GM18907 (cell line): Measurements from ENCODE around the gene COA1.
A peak's percentile ranks its signal among the peaks of the same experiment; 100 is the strongest.
"Not testable (repeated sequence)": the region's sequence is repeated elsewhere in the genome, so short reads cannot be mapped to it uniquely, and the experiment has no call there.

Source experiments
- ATAC-seq: cut with Tn5 transposase; IDR thresholded peaks from one replicate; pipeline ENCODE4 v1.9.1; 2021; ENCODE audit warnings: mild to moderate bottlenecking, moderate library complexity; ENCODE audit not compliant: unreplicated experiment

Gene COA1

GRCh38 chr7:43729214-43729923, at the start of gene COA1:
Gene COA1, minus strand, starts transcription at chr7:43729523. Its CDS starts 80,909 bp downstream, at chr7:43648614.
- peak; percentile 90 for ATAC-seq

GRCh38 chr7:43778293-43779044, 49.1 kb upstream of the COA1 start:
- ATAC-seq: not testable (repeated sequence)

DNA sequence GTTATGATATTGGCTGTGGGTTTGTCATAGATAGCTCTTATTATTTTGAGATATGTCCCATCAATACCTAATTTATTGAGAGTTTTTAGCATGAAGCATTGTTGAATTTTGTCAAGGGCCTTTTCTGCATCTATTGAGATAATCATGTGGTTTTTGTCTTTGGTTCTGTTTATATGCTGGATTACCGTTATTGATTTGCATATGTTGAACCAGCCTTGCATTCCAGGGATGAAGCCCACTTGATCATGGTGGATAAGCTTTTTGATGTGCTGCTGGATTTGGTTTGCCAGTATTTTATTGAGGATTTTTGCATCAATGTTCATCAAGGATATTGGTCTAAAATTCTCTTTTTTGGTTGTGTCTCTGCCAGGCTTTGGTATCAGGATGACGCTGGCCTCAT, 45.9 kb upstream of the COA1 start:
- not testable (repeated sequence) for ATAC-seq

DNA sequence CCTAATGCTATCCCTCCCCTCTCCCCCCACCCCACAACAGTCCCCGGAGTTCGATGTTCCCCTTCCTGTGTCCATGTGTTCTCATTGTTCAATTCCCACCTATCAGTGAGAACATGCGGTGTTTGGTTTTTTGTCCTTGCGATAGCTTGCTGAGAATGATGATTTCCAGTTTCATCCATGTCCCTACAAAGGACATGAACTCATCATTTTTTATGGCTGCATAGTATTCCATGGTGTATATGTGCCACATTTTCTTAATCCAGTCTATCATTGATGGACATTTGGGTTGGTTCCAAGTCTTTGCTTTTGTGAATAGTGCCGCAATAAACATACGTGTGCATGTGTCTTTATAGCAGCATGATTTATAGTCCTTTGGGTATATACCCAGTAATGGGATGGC, 43.9 kb upstream of the COA1 start:
- not testable (repeated sequence) for ATAC-seq

DNA sequence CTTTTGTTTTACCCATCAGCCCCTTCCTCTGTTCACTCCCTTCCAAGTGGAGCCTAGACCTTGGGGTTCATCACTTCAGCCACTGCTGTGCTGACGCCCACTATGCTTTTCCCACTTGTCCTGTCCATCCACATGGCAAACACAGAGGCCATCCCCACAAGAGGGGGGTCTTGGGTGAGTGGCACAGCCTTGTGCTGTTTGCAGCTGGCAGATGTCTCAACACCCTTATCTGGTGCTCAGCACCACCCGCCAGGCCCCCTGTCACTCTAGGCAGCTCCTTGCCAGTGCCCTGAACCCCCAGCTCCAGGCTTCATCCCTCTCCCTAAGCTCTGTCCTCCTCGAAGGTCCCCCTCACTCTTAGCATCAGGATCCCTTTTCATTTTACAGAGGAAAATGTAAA, 42.2 kb upstream of the COA1 start:
- ATAC-seq: no peak

- ATAC-seq: no peak
These were observed 41.8 kb upstream of the COA1 start for GRCh38 chr7:43771128-43771527.

- no peak for ATAC-seq
These were observed 40.6 kb upstream of the COA1 start for GRCh38 chr7:43769791-43770465.

DNA sequence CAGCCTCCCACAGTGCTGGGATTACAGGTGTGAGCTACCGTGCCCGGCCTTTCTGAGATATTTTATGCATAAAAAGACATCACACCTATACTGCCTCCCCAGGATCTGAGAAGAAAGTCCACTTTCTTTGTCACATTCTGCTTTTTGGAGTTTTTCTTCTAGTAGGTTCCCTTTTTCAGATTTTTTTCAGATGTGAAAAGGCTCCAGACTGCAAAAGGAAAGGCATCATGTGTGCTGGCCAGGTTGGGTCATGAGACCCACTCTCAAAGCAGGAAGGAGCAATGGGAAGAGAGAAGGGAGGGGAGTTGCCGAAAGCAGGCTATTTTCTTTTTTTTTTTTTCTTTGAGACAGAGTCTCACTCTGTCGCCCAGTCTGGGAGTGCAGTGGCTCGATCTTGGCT, 40.0 kb upstream of the COA1 start:
- ATAC-seq: no peak

DNA sequence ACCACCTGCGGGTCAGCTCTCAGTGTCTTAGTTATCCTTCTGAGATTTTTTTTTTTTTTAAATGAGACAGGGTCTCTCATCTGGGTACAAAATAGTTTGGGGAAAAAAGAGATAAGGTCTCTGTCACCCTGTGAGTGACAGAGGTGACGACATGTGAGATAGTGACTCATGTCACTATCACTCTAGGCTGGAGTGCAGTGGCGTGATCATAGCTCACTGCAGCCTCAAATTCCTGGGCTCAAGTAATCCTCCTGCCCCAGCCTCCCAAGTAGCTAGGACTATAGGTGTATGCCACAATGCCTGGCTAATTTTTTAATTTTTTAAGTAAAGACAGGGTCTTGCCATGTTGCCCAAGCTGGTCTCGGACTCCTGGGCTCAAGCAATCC, 39.6 kb upstream of the COA1 start:
- no peak for ATAC-seq

GRCh38 chr7:43768201-43768886, 39.0 kb upstream of the COA1 start:
- ATAC-seq: no peak

DNA sequence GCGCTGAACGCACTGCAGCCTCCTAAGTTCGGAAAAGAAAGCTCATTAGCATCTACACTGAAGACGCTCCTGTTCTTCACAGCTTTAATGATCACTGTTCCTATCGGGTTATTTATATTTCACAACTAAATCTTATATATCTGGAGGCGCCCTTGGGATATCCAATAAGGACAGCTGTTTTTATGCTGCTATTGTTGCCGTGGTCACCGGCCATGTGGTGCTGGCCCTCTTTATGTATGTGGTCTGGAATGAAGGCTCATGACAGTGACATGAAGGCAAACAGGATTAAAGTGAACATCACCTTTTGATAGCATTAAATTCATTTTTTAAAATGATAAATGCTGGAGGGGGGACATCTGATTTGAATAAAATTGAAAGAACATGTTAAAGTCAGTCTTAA, 38.0 kb upstream of the COA1 start:
- no peak for ATAC-seq

DNA sequence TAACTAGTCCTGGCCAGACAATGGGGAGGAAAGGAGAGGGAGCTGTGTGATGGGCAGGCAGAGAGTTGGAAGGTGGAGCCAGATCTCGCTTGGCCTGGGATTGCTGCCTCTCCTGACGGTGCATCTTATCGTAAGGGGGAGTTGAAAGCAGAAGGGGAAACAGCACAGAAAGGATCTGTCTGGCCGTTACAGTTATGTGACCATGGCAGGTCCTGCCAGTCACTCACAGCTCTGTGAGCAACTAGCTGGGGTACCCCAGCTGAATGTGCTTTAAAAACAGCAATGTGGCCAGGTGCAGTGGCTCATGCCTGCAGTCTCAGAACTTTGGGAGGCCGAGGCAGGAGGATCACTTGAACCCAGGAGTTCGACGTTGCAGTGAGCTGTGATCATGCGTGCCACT, 37.2 kb upstream of the COA1 start:
- no peak for ATAC-seq

DNA sequence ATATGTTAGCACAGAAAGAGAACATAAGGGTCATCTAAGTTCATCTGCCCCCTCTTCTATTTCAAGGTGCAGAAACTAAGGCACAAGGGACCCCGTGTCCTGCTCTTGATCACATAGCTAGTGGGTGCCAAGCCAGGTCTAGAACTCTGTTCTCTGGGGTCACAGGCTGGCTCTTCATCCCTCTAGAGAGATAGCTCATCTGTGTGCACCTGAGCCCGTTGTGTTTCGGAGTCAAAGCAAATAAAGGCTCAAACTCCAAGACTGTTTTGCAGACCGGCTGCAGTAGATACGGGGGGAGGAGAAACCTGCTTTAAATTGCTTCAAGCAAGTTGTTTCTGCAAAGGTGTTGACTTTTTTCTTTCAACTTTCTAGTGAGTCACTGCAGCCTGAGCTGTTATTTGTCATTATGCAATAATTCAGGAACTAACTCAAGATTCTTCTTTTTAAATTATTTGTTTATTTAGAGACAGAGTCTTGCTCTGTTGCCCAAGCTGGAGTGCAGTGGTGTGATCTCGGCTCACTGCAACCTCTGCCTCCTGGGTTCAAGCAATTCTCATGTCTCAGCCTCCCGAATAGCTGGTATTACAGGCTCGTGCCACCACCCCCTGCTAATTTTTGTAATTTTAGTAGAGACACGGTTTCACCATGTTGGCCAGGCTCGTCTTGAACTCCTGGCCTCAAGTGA, 35.6 kb upstream of the COA1 start:
- no peak for ATAC-seq

- peak; percentile 64 for ATAC-seq
These were observed 34.9 kb upstream of the COA1 start for GRCh38 chr7:43764039-43764761.

- ATAC-seq: no peak
These were observed 33.9 kb upstream of the COA1 start for GRCh38 chr7:43763183-43763582.

- no peak for ATAC-seq
These were observed 32.8 kb upstream of the COA1 start for GRCh38 chr7:43761938-43762692.

DNA sequence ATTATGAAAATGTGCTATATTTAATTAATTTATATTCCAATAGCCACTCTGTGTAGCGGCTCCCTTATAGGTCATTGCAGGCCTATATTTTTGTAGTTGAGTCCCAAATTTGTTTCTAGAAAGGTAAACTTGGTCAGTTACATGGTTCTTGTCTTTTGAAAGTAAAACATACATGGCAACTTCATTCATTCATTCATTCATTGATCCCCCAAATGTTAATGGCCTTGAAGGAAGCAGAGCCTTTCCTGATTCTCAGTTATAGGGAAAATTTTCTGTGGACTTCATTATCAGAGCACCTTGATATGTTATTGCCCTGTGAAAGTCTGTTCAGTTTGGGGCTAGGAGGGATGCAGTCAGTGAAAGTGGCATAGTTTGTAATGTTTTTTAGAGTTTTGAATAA, 32.1 kb upstream of the COA1 start:
- ATAC-seq: no peak

DNA sequence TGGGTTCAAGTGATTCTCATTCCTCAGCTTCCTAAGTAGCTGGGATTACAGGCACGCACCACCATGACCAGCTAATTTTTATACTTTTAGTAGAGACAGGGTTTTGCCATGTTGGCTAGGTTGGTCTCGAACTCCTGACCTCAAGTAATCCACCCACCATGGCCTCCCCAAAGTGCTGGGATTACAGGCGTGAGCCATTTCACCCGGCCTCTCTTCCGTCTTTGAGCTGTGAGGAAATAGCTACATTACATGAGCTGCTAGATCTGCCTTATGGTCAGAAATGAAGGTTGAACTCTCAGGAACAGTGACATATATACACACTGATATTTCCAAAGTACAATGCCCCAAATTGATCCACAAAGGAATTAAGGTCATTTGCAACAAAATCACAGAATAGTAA, 31.5 kb upstream of the COA1 start:
- no peak for ATAC-seq
